ENCODE measurements around the gene NBEAL2. TPM values are rescaled to one million over a fixed set of nuclear protein-coding genes. Genes with fewer than 3 reads are reported as not detected.

NBEAL2 gene
- polyA plus RNA-seq, 3 donors, result 10.4 to 622 (median 17.3) TPM

DNA sequence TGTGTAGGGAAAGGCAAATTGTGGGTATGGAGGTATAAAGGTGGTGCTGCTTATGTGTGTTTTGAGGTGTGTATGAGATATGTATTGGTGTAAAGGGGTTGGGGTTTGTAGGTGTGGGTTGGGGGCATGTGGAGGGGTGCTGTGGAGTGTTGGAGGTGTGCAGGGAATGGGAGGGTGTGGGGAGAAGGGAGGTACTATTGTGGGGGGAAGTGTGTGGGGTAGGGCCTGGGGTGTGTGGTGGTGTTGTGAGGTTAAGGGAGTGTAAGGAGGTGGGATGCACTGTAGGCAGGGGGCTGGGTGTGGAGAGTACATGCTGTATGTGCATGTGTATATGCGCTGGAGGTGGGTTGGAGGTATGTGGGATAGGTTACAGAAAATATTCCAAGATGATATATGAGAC is 18.6 kb upstream of the NBEAL2 start:
- no CpG with 5 or more reads among the region's 1 CpG for WGBS (ENCODE audit: insufficient coverage)
- peaks cover 25 to 47% of the 10 kb centered on the region in 2 donors for H3K36me3 Mint-ChIP-seq
- peaks cover 59 to 71% of the 10 kb centered on the region in 2 donors for H3K4me1 ChIP-seq (ENCODE audit: control insufficient read depth in 1 of 2, insufficient read depth in 2 of 2, low read length in 2 of 2)
- H3K9me3 Mint-ChIP-seq, result peaks cover 0 to 3% (median 0%) of the 10 kb centered on the region in 7 donors
- H3K27me3 Mint-ChIP-seq (ENCODE audit: low read depth in 3 of 3), result peaks cover 0 to 2% (median 1%) of the 10 kb centered on the region in 3 donors
- peak overlapping the region in 5 of 7 donors; percentile 55 to 92 (median 86) for H3K27ac Mint-ChIP-seq
- no peaks in the 10 kb centered on the region for H3K9me3 ChIP-seq (replicated peaks in 1 of 2; ENCODE audit: control insufficient read depth in 1 of 2, insufficient read depth in 1 of 2, low read length in 2 of 2)
- intact Hi-C loops (cut with micrococcal nuclease), result no loop called here
- peaks cover 90% of the 10 kb centered on the region for H3K79me2 ChIP-seq (ENCODE audit: insufficient read depth, low read length)
- H3K4me3 ChIP-seq (replicated peaks in 1 of 3; ENCODE audit: low read depth in 2 of 3, low read length in 3 of 3), result no peak overlapping the region
- no peak for DNase-seq
- no peak overlapping the region for H2AFZ ChIP-seq (ENCODE audit: insufficient read depth, low read depth, low read length, poor library complexity, severe bottlenecking)
- H3K36me3 ChIP-seq (replicated peaks in 1 of 2; ENCODE audit: control insufficient read depth in 1 of 2, insufficient read depth in 2 of 2, low read length in 2 of 2), result peaks cover 0 to 4% of the 10 kb centered on the region in 2 donors
- H3K9ac ChIP-seq (ENCODE audit: insufficient read depth, low read length, poor library complexity, severe bottlenecking), result no peak overlapping the region
- no peaks in the 10 kb centered on the region for H3K27me3 ChIP-seq (ENCODE audit: control insufficient read depth in 2 of 2, insufficient read depth in 2 of 2, low read length in 2 of 2)
- peaks cover 82% of the 10 kb centered on the region for H3K4me1 Mint-ChIP-seq
- H3K4me3 Mint-ChIP-seq, result peak overlapping the region in 1 of 2 donors; percentile 21
- no peak overlapping the region for H3K4me2 ChIP-seq (replicated peaks; ENCODE audit: extremely low read depth, low read length, poor library complexity, severe bottlenecking)
- TF ChIP-seq, protein P1, sequence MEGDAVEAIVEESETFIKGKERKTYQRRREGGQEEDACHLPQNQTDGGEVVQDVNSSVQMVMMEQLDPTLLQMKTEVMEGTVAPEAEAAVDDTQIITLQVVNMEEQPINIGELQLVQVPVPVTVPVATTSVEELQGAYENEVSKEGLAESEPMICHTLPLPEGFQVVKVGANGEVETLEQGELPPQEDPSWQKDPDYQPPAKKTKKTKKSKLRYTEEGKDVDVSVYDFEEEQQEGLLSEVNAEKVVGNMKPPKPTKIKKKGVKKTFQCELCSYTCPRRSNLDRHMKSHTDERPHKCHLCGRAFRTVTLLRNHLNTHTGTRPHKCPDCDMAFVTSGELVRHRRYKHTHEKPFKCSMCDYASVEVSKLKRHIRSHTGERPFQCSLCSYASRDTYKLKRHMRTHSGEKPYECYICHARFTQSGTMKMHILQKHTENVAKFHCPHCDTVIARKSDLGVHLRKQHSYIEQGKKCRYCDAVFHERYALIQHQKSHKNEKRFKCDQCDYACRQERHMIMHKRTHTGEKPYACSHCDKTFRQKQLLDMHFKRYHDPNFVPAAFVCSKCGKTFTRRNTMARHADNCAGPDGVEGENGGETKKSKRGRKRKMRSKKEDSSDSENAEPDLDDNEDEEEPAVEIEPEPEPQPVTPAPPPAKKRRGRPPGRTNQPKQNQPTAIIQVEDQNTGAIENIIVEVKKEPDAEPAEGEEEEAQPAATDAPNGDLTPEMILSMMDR (IDR thresholded peaks at IDR 0.05), result no peak
- H4K20me1 ChIP-seq (ENCODE audit: insufficient read depth, low read length), result peaks cover 79% of the 10 kb centered on the region
- peak overlapping the region; percentile 14 to 73 for H3K27ac ChIP-seq (ENCODE audit: low read depth in 1 of 2, low read length in 2 of 2)

DNA sequence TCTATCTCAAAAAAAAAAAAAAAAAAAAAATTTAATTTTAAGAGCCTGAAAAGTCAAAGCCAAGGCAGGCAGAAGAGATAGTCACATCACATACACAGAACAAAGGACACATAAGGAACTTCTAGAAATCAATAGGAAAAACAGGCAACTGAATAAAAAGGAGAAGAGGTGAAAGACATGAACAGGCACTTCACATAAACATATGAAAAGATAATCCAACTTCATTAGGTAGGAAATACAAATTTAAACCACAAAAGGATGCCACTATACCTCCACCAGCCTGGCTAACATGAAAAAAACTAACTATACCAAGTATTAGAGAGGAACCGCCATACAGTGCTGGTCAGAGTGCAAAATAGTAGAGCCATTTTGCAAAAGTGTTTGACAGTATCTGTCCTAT is 17.0 kb upstream of the NBEAL2 start:
- Histone ChIP-seq H3K4me1 (ENCODE audit: control insufficient read depth in 1 of 2, insufficient read depth in 2 of 2, low read length in 2 of 2) (peaks cover 46 to 70% of the 10 kb centered on the region in 2 donors), H3K4me2 (replicated peaks; ENCODE audit: extremely low read depth, low read length, poor library complexity, severe bottlenecking) (no peak overlapping the region), H3K9ac (ENCODE audit: insufficient read depth, low read length, poor library complexity, severe bottlenecking) (no peak overlapping the region), H4K20me1 (ENCODE audit: insufficient read depth, low read length) (peaks cover 78% of the 10 kb centered on the region), H3K36me3 (replicated peaks in 1 of 2; ENCODE audit: control insufficient read depth in 1 of 2, insufficient read depth in 2 of 2, low read length in 2 of 2) (peaks cover 5 to 10% of the 10 kb centered on the region in 2 donors), H3K27ac (ENCODE audit: low read depth in 1 of 2, low read length in 2 of 2) (no peak overlapping the region), H3K9me3 (replicated peaks in 1 of 2; ENCODE audit: control insufficient read depth in 1 of 2, insufficient read depth in 1 of 2, low read length in 2 of 2) (no peaks in the 10 kb centered on the region), H3K79me2 (ENCODE audit: insufficient read depth, low read length) (peaks cover 90% of the 10 kb centered on the region), H3K4me3 (replicated peaks in 1 of 3; ENCODE audit: low read depth in 2 of 3, low read length in 3 of 3) (no peak overlapping the region), H2AFZ (ENCODE audit: insufficient read depth, low read depth, low read length, poor library complexity, severe bottlenecking) (no peak overlapping the region), H3K27me3 (ENCODE audit: control insufficient read depth in 2 of 2, insufficient read depth in 2 of 2, low read length in 2 of 2) (no peaks in the 10 kb centered on the region)
- Mint-ChIP-seq H3K27me3 (ENCODE audit: low read depth in 3 of 3) (peaks cover 0 to 3% (median 1%) of the 10 kb centered on the region in 3 donors), H3K4me3 (no peak overlapping the region), H3K4me1 (peaks cover 82% of the 10 kb centered on the region), H3K27ac (peak overlapping the region in 1 of 7 donors; percentile 69), H3K9me3 (peaks cover 0 to 3% (median 0%) of the 10 kb centered on the region in 7 donors), H3K36me3 (peaks cover 31 to 48% of the 10 kb centered on the region in 2 donors)
- WGBS (ENCODE audit: insufficient coverage), result 100% methylated on average over 1 of the region's 1 CpG
- intact Hi-C loops (cut with micrococcal nuclease), result no loop called here
- TF ChIP-seq, protein P1 (IDR thresholded peaks at IDR 0.05), result no peak
- no peak for DNase-seq

Data from CD14-positive monocyte (primary cell).